Stimulated activated CD4-positive, alpha-beta T cell treated with anti-CD3 and anti-CD28 coated beads, Interleukin-12 subunit alpha, Interleukin-12 subunit beta, amount 100 ng/mL, for 4 hours (primary cell): ENCODE data around the gene STAC2.
A peak's percentile ranks its signal among the peaks of the same experiment; 100 is the strongest.
"Not testable (repeated sequence)": the region's sequence is repeated elsewhere in the genome, so short reads cannot be mapped to it uniquely, and the experiment has no call there.

Source experiments
- DNase-seq: peaks from one replicate; pipeline ENCODE4 v3.0.0-alpha.2; 2020

STAC2 gene

GRCh38 chr17:39225308-39225958, at the start of gene STAC2:
Gene STAC2 (minus strand): TSS chr17:39225945. CDS start chr17:39225502, 443 bp downstream.
- no peak for DNase-seq

GRCh38 chr17:39271546-39271945, 45.8 kb upstream of the STAC2 start:
- DNase-seq = no peak

- no peak for DNase-seq
Measured at GRCh38 chr17:39270923-39271322, 45.2 kb upstream of the STAC2 start.

- DNase-seq = no peak
Measured at GRCh38 chr17:39264119-39264518, 38.4 kb upstream of the STAC2 start.

- DNase-seq = no peak
Measured at GRCh38 chr17:39261286-39261685, 35.5 kb upstream of the STAC2 start.

GRCh38 chr17:39252788-39253460, 27.2 kb upstream of the STAC2 start:
- DNase-seq = no peak

- DNase-seq = no peak
Measured at GRCh38 chr17:39251997-39252396, 26.3 kb upstream of the STAC2 start.

- DNase-seq = not testable (repeated sequence)
Measured at GRCh38 chr17:39250076-39250475, 24.3 kb upstream of the STAC2 start.

GRCh38 chr17:39246274-39246673, 20.5 kb upstream of the STAC2 start:
- DNase-seq = no peak

GRCh38 chr17:39244600-39245570, 19.1 kb upstream of the STAC2 start:
- DNase-seq = peak; percentile 85

- DNase-seq = no peak
Measured at GRCh38 chr17:39244016-39244599, 18.4 kb upstream of the STAC2 start.

- no peak for DNase-seq
Measured at GRCh38 chr17:39243155-39243554, 17.4 kb upstream of the STAC2 start.

- no peak for DNase-seq
Measured at GRCh38 chr17:39240631-39241030, 14.9 kb upstream of the STAC2 start.

- peak; percentile 59 for DNase-seq
Measured at GRCh38 chr17:39239640-39240314, 14.0 kb upstream of the STAC2 start.

GRCh38 chr17:39238311-39238972, 12.7 kb upstream of the STAC2 start:
- DNase-seq = peak; percentile 46

GRCh38 chr17:39237586-39237985, 11.8 kb upstream of the STAC2 start:
- DNase-seq = no peak

GRCh38 chr17:39236981-39237441, 11.3 kb upstream of the STAC2 start:
- no peak for DNase-seq

GRCh38 chr17:39236450-39236927, 10.7 kb upstream of the STAC2 start:
- no peak for DNase-seq

- no peak for DNase-seq
Measured at GRCh38 chr17:39235555-39236449, 10.1 kb upstream of the STAC2 start.
